GM23248 (cell line): ENCODE data around the gene NGDN. TPM values are rescaled to one million over a fixed set of nuclear protein-coding genes. Genes with fewer than 3 reads are reported as not detected.

Source experiments
- DNase-seq: peaks from one replicate; pipeline ENCODE4 v3.0.0-alpha.2; 2015
- H2AFZ ChIP-seq: fragments of 200-600 bp; sonication (generic); 2 replicates; pipeline ENCODE4 v1.6.1; 2016; ENCODE audit warnings: antibody characterized with exemption
- H3F3A ChIP-seq: fragments of 200-600 bp; sonication (generic); 2 replicates; pipeline ENCODE4 v1.6.1; 2016; ENCODE audit warnings: mild to moderate bottlenecking, antibody characterized with exemption, mixed run types; ENCODE audit not compliant: insufficient read depth
- H3K27ac ChIP-seq: fragments of 200-600 bp; sonication (generic); 2 replicates; pipeline ENCODE4 v1.5.1; 2016; ENCODE audit warnings: mild to moderate bottlenecking
- H3K27me3 ChIP-seq: fragments of 200-600 bp; sonication (generic); replicated peaks from 2 replicates; pipeline ENCODE4 v1.6.1; 2016; ENCODE audit warnings: mild to moderate bottlenecking; ENCODE audit not compliant: insufficient read depth
- H3K36me3 ChIP-seq: fragments of 200-600 bp; sonication (generic); 2 replicates; pipeline ENCODE4 v1.6.1; 2016; ENCODE audit warnings: low read depth, mild to moderate bottlenecking
- H3K4me1 ChIP-seq: fragments of 200-600 bp; sonication (generic); 2 replicates; pipeline ENCODE4 v1.6.1; 2016; ENCODE audit warnings: mild to moderate bottlenecking; ENCODE audit not compliant: insufficient read depth
- H3K4me2 ChIP-seq: fragments of 200-600 bp; sonication (generic); one replicate; pipeline ENCODE4 v1.6.1; 2016; ENCODE audit warnings: mild to moderate bottlenecking; ENCODE audit not compliant: unreplicated experiment
- H3K4me3 ChIP-seq: fragments of 200-600 bp; sonication (generic); 2 replicates; pipeline ENCODE4 v1.5.1; 2016; ENCODE audit warnings: mild to moderate bottlenecking
- H3K79me2 ChIP-seq: fragments of 200-600 bp; sonication (generic); 2 replicates; pipeline ENCODE4 v1.6.1; 2016; ENCODE audit warnings: mild to moderate bottlenecking; ENCODE audit not compliant: insufficient read depth
- H3K9ac ChIP-seq: fragments of 200-600 bp; sonication (generic); 2 replicates; pipeline ENCODE4 v1.6.1; 2016; ENCODE audit warnings: mild to moderate bottlenecking
- H3K9me2 ChIP-seq: fragments of 200-600 bp; sonication (generic); 2 replicates; pipeline ENCODE4 v1.6.1; 2016; ENCODE audit warnings: mixed run types, mild to moderate bottlenecking, moderate library complexity; ENCODE audit not compliant: insufficient read depth
- H3K9me3 ChIP-seq: fragments of 200-600 bp; sonication (generic); one replicate; pipeline ENCODE4 v1.6.1; 2017; ENCODE audit warnings: low read depth
- H4K20me1 ChIP-seq: fragments of 200-600 bp; sonication (generic); 2 replicates; pipeline ENCODE4 v1.6.0; 2016; ENCODE audit not compliant: insufficient read depth
- EZH2 ChIP-seq: fragments of 200-600 bp; sonication (generic); IDR thresholded peaks from 2 replicates; pipeline ENCODE4 v1.6.1; 2018; ENCODE audit warnings: antibody characterized with exemption, mild to moderate bottlenecking; ENCODE audit not compliant: insufficient read depth, poor library complexity, severe bottlenecking
- EZH2phosphoT487 ChIP-seq: fragments of 200-600 bp; sonication (generic); IDR thresholded peaks from 2 replicates; pipeline ENCODE4 v1.6.1; 2018; ENCODE audit warnings: antibody characterized with exemption, moderate library complexity, mild to moderate bottlenecking, low read depth; ENCODE audit not compliant: insufficient read depth
- WGBS, 2 experiments: methylation state at CpG; one replicate each; pipeline ENCODE4 v1.1.6; 2015 to 2017; ENCODE audit warnings: low lambda C conversion rate in 2 of 2, low coverage in 1 of 2; ENCODE audit errors: missing lambda C conversion rate in 2 of 2; 5-methylcytosine and 5-hydroxymethylcytosine counted together
- in situ Hi-C: fragments of 300-500 bp; cut with MboI; formaldehyde crosslinking; loops from 2 replicates; pipeline ENCODE4 v1.15.0; 2020
- polyA plus RNA-seq: library from polyadenylated mRNA; unstranded; fragments of >200 nt; fragmentation: Nextera tagmentation; extraction: Ambion mirVana; gene quantifications from 2 replicates; pipeline ENCODE4 v1.2.1, GENCODE V29; 2016
- total RNA-seq: library from RNA; depleted of rRNA; stranded (reverse); fragments of >200 nt; shearing (Covaris generic); gene quantifications from 2 replicates; pipeline ENCODE4 v1.2.3, GENCODE V29; 2014

Gene NGDN
- total and polyA plus RNA-seq, 2 experiments from 2014 or later, result 25.9 to 39.9 TPM

DNA sequence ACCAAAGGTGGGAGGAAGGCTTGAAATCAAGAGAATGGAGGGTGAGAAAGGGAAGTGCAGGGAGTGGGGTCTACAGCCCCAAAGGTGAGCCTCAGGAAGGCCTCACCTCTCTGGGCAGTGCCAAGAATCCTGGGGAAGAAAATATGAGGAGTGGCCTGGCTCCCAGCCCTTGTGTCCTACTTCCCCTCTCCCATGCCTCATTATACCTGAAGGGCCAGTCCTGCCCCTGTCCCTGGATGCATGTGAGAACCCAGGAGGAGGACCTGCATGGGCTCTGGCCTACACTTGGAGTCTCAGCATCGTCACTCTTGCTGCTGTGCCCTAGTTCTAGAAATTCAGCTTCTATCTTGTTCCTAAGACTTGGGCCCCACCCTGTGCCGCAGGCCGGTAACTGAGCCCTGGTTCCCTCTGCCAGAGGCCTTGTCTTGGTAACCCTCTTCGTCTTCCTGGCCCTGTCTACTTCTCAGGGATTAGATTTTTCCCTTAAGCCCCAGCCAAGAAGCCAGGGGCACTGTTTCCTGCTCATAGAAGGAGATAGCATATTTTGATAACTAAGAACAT is 23.1 kb upstream of the NGDN start:
- H3K9me2 ChIP-seq, result no peaks in the 10 kb centered on the region
- no peaks in the 10 kb centered on the region for H3F3A ChIP-seq
- H3K27ac ChIP-seq, result no peak overlapping the region
- no peaks in the 10 kb centered on the region for H3K36me3 ChIP-seq
- H3K4me1 ChIP-seq, result no peaks in the 10 kb centered on the region
- H3K9me3 ChIP-seq, result no peaks in the 10 kb centered on the region
- no peak overlapping the region for H3K4me2 ChIP-seq
- in situ Hi-C loops, result no loop called here
- TF ChIP-seq EZH2phosphoT487 (no peak), EZH2 (no peak)
- H4K20me1 ChIP-seq, result no peaks in the 10 kb centered on the region
- H3K79me2 ChIP-seq, result no peaks in the 10 kb centered on the region
- H3K9ac ChIP-seq, result no peak overlapping the region
- peaks cover 15% of the 10 kb centered on the region; the same call in 1 of the 2 replicates for H3K27me3 ChIP-seq
- WGBS, 2 experiments, result 26 to 27% methylated on average over 4 of the region's 4 CpGs
- DNase-seq, result no peak
- H3K4me3 ChIP-seq, result no peak overlapping the region
- H2AFZ ChIP-seq, result no peak overlapping the region

DNA sequence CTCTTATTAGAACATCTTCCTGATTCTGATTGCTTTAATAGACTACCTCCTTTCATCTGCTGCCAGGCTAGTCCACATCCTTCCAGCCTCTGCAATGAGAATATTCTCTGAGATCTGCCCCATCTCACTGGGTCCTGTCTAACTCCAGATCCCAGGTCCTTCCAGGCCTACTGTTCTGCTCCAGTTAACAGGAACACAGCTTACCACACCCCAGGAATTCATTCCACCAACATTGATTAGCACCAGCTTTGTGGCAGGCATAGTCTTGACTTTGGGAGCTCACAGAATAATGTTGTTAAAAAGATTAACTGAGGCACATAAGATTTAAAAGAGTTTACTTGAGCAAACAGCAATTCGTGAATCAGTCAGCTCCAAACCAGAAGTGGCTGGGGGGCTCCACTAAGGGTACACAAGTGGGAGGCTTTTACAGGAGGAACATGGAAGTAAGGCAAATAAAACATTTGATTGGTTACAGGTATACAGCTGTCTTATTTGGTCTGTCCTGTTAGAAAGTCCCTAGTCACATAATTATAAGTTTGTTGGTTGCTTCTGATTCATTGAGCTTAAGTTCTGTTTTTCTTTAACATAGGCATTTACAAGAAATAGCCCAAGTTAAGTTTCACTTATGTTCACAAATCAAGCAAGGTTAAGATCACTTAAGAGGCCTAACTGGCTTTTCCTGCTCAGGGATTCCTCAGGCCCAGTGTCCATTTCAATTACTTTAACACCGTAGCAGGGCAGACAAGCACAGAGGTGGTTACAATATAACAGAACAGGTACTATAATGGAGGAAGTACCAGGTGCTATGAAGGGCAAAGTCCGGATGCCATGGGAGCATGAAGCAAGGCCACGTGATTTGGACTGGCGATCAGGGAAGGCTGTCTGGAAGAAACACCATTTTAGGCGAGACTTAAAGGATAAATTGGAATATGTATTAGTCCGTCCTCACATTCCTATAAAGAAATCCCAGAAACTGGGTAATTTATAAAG is 21.8 kb upstream of the NGDN start:
- H3K79me2 ChIP-seq, result no peaks in the 10 kb centered on the region
- H3F3A ChIP-seq, result no peaks in the 10 kb centered on the region
- no peak for DNase-seq
- peaks cover 26% of the 10 kb centered on the region; the same call in 1 of the 2 replicates for H3K27me3 ChIP-seq
- TF ChIP-seq EZH2, result no peak
- no peak for TF ChIP-seq EZH2phosphoT487
- no peak overlapping the region for H3K4me2 ChIP-seq
- H3K9ac ChIP-seq, result no peak overlapping the region
- H4K20me1 ChIP-seq, result no peaks in the 10 kb centered on the region
- H3K4me1 ChIP-seq, result no peaks in the 10 kb centered on the region
- H3K4me3 ChIP-seq, result no peak overlapping the region
- 50 to 58% methylated on average over 7 of the region's 7 CpGs for WGBS, 2 experiments
- in situ Hi-C loops, result no loop called here
- H3K9me3 ChIP-seq, result no peaks in the 10 kb centered on the region
- no peaks in the 10 kb centered on the region for H3K9me2 ChIP-seq
- no peak overlapping the region for H2AFZ ChIP-seq
- no peak overlapping the region for H3K27ac ChIP-seq
- no peaks in the 10 kb centered on the region for H3K36me3 ChIP-seq

DNA sequence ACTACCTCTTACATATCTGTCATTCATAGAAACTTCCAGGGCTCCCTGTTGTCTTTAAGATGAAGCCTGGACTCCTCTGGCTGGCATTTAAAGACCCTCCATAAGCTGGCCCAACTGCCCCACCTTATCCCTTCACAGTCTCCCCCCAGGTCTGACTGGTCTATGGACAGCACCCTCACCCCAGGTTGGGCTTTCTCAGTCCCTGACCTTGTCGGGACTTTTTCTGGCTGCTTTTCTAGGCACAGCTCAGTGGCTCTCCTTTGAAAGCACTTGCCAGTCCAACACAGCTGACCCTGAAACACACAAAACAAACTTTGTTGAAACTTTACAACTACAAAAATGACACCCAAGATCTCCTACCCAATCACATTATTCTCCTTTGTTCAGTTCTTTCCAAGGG is 20.2 kb upstream of the NGDN start:
- in situ Hi-C loops, result no loop called here
- H3K9ac ChIP-seq, result no peak overlapping the region
- H3F3A ChIP-seq, result no peaks in the 10 kb centered on the region
- H2AFZ ChIP-seq, result no peak overlapping the region
- H3K9me2 ChIP-seq, result no peaks in the 10 kb centered on the region
- no peaks in the 10 kb centered on the region for H4K20me1 ChIP-seq
- no peaks in the 10 kb centered on the region for H3K9me3 ChIP-seq
- no peaks in the 10 kb centered on the region for H3K36me3 ChIP-seq
- TF ChIP-seq EZH2phosphoT487 (no peak), EZH2 (no peak)
- H3K79me2 ChIP-seq, result no peaks in the 10 kb centered on the region
- no peak overlapping the region for H3K4me3 ChIP-seq
- H3K4me1 ChIP-seq, result no peaks in the 10 kb centered on the region
- peaks cover 26% of the 10 kb centered on the region; the same call in 1 of the 2 replicates for H3K27me3 ChIP-seq
- no peak overlapping the region for H3K4me2 ChIP-seq
- WGBS, 2 experiments, result 50 to 64% methylated on average over 1 of the region's 1 CpG
- no peak overlapping the region for H3K27ac ChIP-seq
- DNase-seq, result no peak

DNA sequence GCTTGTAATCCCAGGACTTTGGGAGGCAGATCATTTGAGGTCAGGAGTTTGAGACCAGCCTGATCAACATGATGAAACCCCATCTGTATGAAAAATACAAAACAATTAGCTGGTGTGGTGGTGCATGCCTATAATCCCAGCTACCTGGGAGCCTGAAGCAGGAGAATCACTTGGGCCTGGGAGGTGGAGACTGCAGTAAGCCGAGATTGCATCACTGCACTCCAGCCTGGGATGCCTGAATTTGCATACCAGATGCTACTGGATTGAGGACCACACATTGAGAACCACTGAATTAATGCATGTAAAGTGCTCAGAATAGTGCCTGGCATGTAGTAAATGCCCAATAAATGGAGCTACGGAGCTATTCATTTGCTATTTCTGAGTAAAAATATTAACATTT is 19.1 kb upstream of the NGDN start:
- Histone ChIP-seq H3K27ac (no peak overlapping the region), H3K4me3 (no peak overlapping the region), H3K9me2 (no peaks in the 10 kb centered on the region), H2AFZ (no peak overlapping the region), H3F3A (no peaks in the 10 kb centered on the region), H3K27me3 (peaks cover 23% of the 10 kb centered on the region; the same call in 1 of the 2 replicates), H3K79me2 (no peaks in the 10 kb centered on the region), H3K9ac (no peak overlapping the region), H3K4me2 (no peak overlapping the region), H3K4me1 (no peaks in the 10 kb centered on the region), H3K36me3 (no peaks in the 10 kb centered on the region), H3K9me3 (no peaks in the 10 kb centered on the region), H4K20me1 (no peaks in the 10 kb centered on the region)
- WGBS, 2 experiments, result 20 to 26% methylated on average over 2 of the region's 2 CpGs
- no peak for DNase-seq
- TF ChIP-seq EZH2phosphoT487, result no peak
- TF ChIP-seq EZH2, result no peak
- in situ Hi-C loops, result no loop called here
